Progenitor cell of endocrine pancreas (in vitro differentiated cells): Measurements from ENCODE around the gene DISP3. TPM values are rescaled to one million over a fixed set of nuclear protein-coding genes. Genes with fewer than 3 reads are reported as not detected.

Experiments
- DNase-seq: peaks from one replicate; pipeline ENCODE4 v3.0.0; 2021; ENCODE audit warnings: low spot score; ENCODE audit not compliant: unreplicated experiment
- H3K27ac Mint-ChIP-seq: 2 replicates; pipeline ENCODE4 v1.8.0; 2021; ENCODE audit warnings: mild to moderate bottlenecking, moderate library complexity, mixed read lengths
- H3K27me3 Mint-ChIP-seq: 2 replicates; pipeline ENCODE4 v1.8.0; 2021; ENCODE audit warnings: mixed read lengths
- H3K36me3 Mint-ChIP-seq: 2 replicates; pipeline ENCODE4 v1.8.0; 2022; ENCODE audit warnings: mixed read lengths; ENCODE audit not compliant: insufficient read depth
- H3K4me1 Mint-ChIP-seq: 2 replicates; pipeline ENCODE4 v1.8.0; 2021; ENCODE audit warnings: low read depth, mixed read lengths
- H3K4me3 Mint-ChIP-seq: 2 replicates; pipeline ENCODE4 v1.8.0; 2021; ENCODE audit warnings: low read depth, mild to moderate bottlenecking, moderate library complexity, mixed read lengths
- H3K9me3 Mint-ChIP-seq: 2 replicates; pipeline ENCODE4 v1.8.0; 2021; ENCODE audit warnings: low read depth, mixed read lengths
- CTCF ChIP-seq: fragments of 200-600 bp; sonication (generic); IDR thresholded peaks from one replicate; pipeline ENCODE4 v1.5.0; 2021; ENCODE audit warnings: antibody characterized with exemption, mild to moderate bottlenecking; ENCODE audit not compliant: unreplicated experiment
- total RNA-seq: library from RNA; stranded (reverse); gene quantifications from 2 replicates; pipeline ENCODE4 v1.2.1, GENCODE V29; 2021

Gene DISP3
- total RNA-seq, 1 donor from 2014 or later, result 5.4 TPM

DNA sequence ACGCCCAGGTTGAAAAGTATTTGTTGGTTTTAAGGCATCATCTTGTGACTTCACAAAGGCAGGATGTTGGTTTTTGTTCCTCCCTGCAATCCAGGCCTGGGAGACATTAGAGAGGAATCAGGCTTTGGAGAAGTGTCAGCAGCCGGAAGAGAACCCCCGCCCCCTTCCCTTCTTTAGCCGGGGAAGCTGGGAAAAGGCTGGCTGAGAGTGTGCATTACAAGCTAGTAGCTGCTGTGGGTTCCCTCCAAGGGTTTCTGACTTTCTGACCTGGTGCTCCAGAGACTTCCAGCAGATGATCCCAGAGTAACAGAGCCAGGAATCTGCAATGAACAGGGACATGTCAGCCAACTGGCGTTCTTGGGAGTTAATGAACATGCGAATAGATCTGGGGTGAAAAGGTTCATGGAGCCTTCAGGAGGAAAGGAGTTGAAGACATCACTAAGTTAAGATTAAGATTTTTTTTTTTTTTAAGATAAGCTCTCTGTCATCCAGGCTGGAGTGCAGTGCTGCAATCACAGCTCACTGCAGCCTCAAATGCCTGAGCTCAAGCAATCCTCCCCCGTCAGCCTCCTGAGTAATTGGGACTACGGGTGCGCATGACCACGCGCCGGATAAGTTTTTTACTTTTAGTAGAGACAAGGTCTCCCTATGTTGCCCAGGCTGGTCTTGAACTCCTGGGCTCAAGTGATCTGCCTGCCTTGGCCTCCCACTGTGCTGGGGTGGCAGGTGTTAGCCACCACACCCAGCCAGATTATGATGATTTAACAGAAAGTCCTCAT, 7.5 kb downstream of the DISP3 start:
- H3K4me1 Mint-ChIP-seq, result no peaks in the 10 kb centered on the region
- no peak overlapping the region for H3K4me3 Mint-ChIP-seq
- no peak overlapping the region for H3K27ac Mint-ChIP-seq
- DNase-seq, result no peak
- TF ChIP-seq CTCF, result no peak
- H3K9me3 Mint-ChIP-seq, result no peaks in the 10 kb centered on the region
- no peaks in the 10 kb centered on the region for H3K36me3 Mint-ChIP-seq
- H3K27me3 Mint-ChIP-seq, result peaks cover 30% of the 10 kb centered on the region

- no peak for TF ChIP-seq CTCF
Measured at GRCh38 chr1:11487196-11487751, 8.3 kb downstream of the DISP3 start.

DNA sequence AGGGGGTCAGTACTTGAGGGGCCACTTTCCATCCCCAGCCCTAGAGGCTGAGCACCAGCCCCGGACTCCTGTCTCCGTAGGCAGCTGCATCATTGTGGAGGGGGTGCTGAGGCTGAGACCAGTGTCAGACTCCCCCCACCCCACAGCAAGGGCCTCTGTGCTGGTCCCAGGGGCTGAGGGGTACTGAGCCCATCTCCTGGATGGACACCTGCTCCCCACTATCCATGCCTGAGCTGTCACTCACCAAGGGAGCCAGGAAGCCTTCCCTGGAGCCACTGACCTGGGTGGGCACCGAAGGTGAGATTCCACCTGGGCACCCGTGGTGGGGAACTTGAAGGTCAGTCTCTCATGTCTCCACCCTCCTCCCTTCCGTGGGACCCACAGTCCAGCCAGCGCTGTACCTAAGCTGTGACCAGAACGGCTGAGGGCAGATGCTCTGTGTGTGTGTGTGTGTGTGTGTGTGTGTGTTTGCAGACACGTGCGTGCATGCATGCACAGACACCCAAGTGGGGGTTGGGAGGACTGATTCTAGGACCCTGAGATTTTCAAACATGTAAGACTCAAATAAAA, 9.3 kb downstream of the DISP3 start:
- H3K4me1 Mint-ChIP-seq, result no peaks in the 10 kb centered on the region
- no peak overlapping the region for H3K27ac Mint-ChIP-seq
- no peak for TF ChIP-seq CTCF
- peaks cover 22% of the 10 kb centered on the region for H3K27me3 Mint-ChIP-seq
- no peak for DNase-seq
- H3K9me3 Mint-ChIP-seq, result no peaks in the 10 kb centered on the region
- H3K36me3 Mint-ChIP-seq, result no peaks in the 10 kb centered on the region
- H3K4me3 Mint-ChIP-seq, result no peak overlapping the region

More at GRCh38 chr1:11487196-11487751, 8.3 kb downstream of the DISP3 start:
- H3K4me1 Mint-ChIP-seq, result no peaks in the 10 kb centered on the region
- DNase-seq, result no peak
- H3K4me3 Mint-ChIP-seq, result no peak overlapping the region
- H3K36me3 Mint-ChIP-seq, result no peaks in the 10 kb centered on the region
- no peak overlapping the region for H3K27ac Mint-ChIP-seq
- H3K27me3 Mint-ChIP-seq, result peaks cover 22% of the 10 kb centered on the region
- no peaks in the 10 kb centered on the region for H3K9me3 Mint-ChIP-seq

DNA sequence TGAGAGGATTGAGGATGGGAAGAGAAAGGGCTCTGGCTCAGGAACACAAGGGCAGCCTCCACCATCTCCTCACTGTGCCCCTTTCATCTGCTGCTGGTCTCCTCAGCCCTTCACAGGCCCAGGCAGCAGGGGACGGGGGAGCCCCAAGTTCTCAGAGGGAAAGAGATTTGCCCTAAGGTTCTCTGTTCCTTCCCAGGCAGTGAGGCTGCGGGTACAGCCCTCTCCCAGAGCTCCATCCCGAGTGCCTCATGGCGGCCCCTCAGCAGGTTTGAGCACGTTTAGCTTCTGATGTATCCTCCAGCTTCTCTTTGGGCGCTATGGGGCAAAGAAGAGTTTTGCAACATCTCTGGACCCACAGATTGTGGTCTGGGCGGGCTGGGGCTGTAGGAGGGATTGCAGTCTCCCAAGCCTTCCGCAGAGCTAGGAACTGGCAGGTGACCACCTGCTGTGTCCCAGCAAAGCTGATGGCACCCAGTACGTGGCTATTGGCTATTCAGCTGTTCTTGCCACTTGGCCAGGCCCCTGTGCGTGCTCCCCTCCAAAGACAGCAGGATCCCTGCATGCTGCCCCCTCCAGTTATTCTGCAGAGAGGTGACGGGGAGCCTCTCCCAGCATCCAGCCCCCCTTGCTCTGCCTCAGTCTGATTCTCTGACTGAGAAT, 10.1 kb downstream of the DISP3 start:
- H3K27ac Mint-ChIP-seq, result no peak overlapping the region
- H3K4me3 Mint-ChIP-seq, result no peak overlapping the region
- DNase-seq, result no peak
- peaks cover 22% of the 10 kb centered on the region for H3K27me3 Mint-ChIP-seq
- H3K36me3 Mint-ChIP-seq, result no peaks in the 10 kb centered on the region
- H3K4me1 Mint-ChIP-seq, result no peaks in the 10 kb centered on the region
- no peak for TF ChIP-seq CTCF
- H3K9me3 Mint-ChIP-seq, result no peaks in the 10 kb centered on the region

- Mint-ChIP-seq H3K9me3 (no peaks in the 10 kb centered on the region), H3K36me3 (no peaks in the 10 kb centered on the region), H3K27ac (no peak overlapping the region), H3K27me3 (peaks cover 8% of the 10 kb centered on the region), H3K4me3 (no peak overlapping the region), H3K4me1 (no peaks in the 10 kb centered on the region)
- no peak for DNase-seq
- TF ChIP-seq CTCF, result no peak
Measured at GRCh38 chr1:11492235-11492634, 13.3 kb downstream of the DISP3 start.
